ENCODE data around the gene ACER2.

GRCh38 chr9:19464764-19465585 is 56.2 kb downstream of the ACER2 start:
- TF ChIP-seq POLR2AphosphoS5 (IDR thresholded peaks at IDR 0.05) (no peak), POLR2A (IDR thresholded peaks at IDR 0.05) (no peak)
- TF ChIP-seq, protein P1, sequence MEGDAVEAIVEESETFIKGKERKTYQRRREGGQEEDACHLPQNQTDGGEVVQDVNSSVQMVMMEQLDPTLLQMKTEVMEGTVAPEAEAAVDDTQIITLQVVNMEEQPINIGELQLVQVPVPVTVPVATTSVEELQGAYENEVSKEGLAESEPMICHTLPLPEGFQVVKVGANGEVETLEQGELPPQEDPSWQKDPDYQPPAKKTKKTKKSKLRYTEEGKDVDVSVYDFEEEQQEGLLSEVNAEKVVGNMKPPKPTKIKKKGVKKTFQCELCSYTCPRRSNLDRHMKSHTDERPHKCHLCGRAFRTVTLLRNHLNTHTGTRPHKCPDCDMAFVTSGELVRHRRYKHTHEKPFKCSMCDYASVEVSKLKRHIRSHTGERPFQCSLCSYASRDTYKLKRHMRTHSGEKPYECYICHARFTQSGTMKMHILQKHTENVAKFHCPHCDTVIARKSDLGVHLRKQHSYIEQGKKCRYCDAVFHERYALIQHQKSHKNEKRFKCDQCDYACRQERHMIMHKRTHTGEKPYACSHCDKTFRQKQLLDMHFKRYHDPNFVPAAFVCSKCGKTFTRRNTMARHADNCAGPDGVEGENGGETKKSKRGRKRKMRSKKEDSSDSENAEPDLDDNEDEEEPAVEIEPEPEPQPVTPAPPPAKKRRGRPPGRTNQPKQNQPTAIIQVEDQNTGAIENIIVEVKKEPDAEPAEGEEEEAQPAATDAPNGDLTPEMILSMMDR (IDR thresholded peaks at IDR 0.05) = peak; percentile 38 to 94 (median 82)

Data from transverse colon (tissue), 4 donors.